ENCODE results near the gene IL12RB1. TPM values are rescaled to one million over a fixed set of nuclear protein-coding genes. Genes with fewer than 3 reads are reported as not detected.
"Not testable (repeated sequence)": the region's sequence is repeated elsewhere in the genome, so short reads cannot be mapped to it uniquely, and the experiment has no call there.

Gene IL12RB1
- total RNA-seq, 1 experiment from 2014 or later = not detected

- in situ Hi-C loops (cut with HindIII; ENCODE audit: low pct_unique_long_range_greater_than_20kb, low sequenced_read_pairs); DNase-seq (ENCODE audit: low read depth, low spot score): not testable (repeated sequence)
Observed at GRCh38 chr19:18031401-18031800, 55.3 kb downstream of the IL12RB1 start.

GRCh38 chr19:18029617-18030338, 57.0 kb downstream of the IL12RB1 start:
- DNase-seq (ENCODE audit: low read depth, low spot score) = no peak
- in situ Hi-C loops (cut with HindIII; ENCODE audit: low pct_unique_long_range_greater_than_20kb, low sequenced_read_pairs) = no loop called here

- no peak for DNase-seq (ENCODE audit: low read depth, low spot score)
- in situ Hi-C loops (cut with HindIII; ENCODE audit: low pct_unique_long_range_greater_than_20kb, low sequenced_read_pairs) = no loop called here
Observed at GRCh38 chr19:18027151-18027550, 59.6 kb downstream of the IL12RB1 start.

- in situ Hi-C loops (cut with HindIII; ENCODE audit: low pct_unique_long_range_greater_than_20kb, low sequenced_read_pairs) = no loop called here
- peak; percentile 91 for DNase-seq (ENCODE audit: low read depth, low spot score)
Observed at GRCh38 chr19:18023622-18024251, 63.0 kb downstream of the IL12RB1 start.

GRCh38 chr19:18021121-18021755, 65.5 kb downstream of the IL12RB1 start:
- in situ Hi-C loops (cut with HindIII; ENCODE audit: low pct_unique_long_range_greater_than_20kb, low sequenced_read_pairs) = no loop called here
- no peak for DNase-seq (ENCODE audit: low read depth, low spot score)

GRCh38 chr19:18020212-18021085, 66.3 kb downstream of the IL12RB1 start:
- DNase-seq (ENCODE audit: low read depth, low spot score) = no peak
- in situ Hi-C loops (cut with HindIII; ENCODE audit: low pct_unique_long_range_greater_than_20kb, low sequenced_read_pairs) = no loop called here

- in situ Hi-C loops (cut with HindIII; ENCODE audit: low pct_unique_long_range_greater_than_20kb, low sequenced_read_pairs) = no loop called here
- DNase-seq (ENCODE audit: low read depth, low spot score) = no peak
Observed at GRCh38 chr19:18017275-18018083, 69.3 kb downstream of the IL12RB1 start.

- in situ Hi-C loops (cut with HindIII; ENCODE audit: low pct_unique_long_range_greater_than_20kb, low sequenced_read_pairs) = no loop called here
- no peak for DNase-seq (ENCODE audit: low read depth, low spot score)
Observed at GRCh38 chr19:18016209-18016910, 70.4 kb downstream of the IL12RB1 start.

- in situ Hi-C loops (cut with HindIII; ENCODE audit: low pct_unique_long_range_greater_than_20kb, low sequenced_read_pairs) = no loop called here
- no peak for DNase-seq (ENCODE audit: low read depth, low spot score)
Observed at GRCh38 chr19:18014197-18014596, 72.5 kb downstream of the IL12RB1 start.

- DNase-seq (ENCODE audit: low read depth, low spot score) = no peak
- in situ Hi-C loops (cut with HindIII; ENCODE audit: low pct_unique_long_range_greater_than_20kb, low sequenced_read_pairs) = no loop called here
Observed at GRCh38 chr19:18013210-18014111, 73.3 kb downstream of the IL12RB1 start.

- in situ Hi-C loops (cut with HindIII; ENCODE audit: low pct_unique_long_range_greater_than_20kb, low sequenced_read_pairs) = no loop called here
Observed at GRCh38 chr19:18010149-18010548, 76.6 kb downstream of the IL12RB1 start.

GRCh38 chr19:18009412-18010066, 77.2 kb downstream of the IL12RB1 start:
- DNase-seq (ENCODE audit: low read depth, low spot score) = no peak

More at GRCh38 chr19:18010149-18010548, 76.6 kb downstream of the IL12RB1 start:
- no peak for DNase-seq (ENCODE audit: low read depth, low spot score)

More at GRCh38 chr19:18009412-18010066, 77.2 kb downstream of the IL12RB1 start:
- in situ Hi-C loops (cut with HindIII; ENCODE audit: low pct_unique_long_range_greater_than_20kb, low sequenced_read_pairs) = no loop called here
